Activated T-cell treated with anti-CD3 and anti-CD28 coated beads, Interleukin-2, amount 50 U/mL, for 24 hours (primary cell): ENCODE results near the gene KCNJ6.
"Not testable (repeated sequence)": the region's sequence is repeated elsewhere in the genome, so short reads cannot be mapped to it uniquely, and the experiment has no call there.

ENCODE experiments used
- DNase-seq: peaks from one replicate; pipeline ENCODE4 v3.0.0-alpha.2; 2020
- H3K27ac Mint-ChIP-seq: 2 replicates; pipeline ENCODE4 v1.8.0; 2020; ENCODE audit warnings: mild to moderate bottlenecking, mixed read lengths
- H3K27me3 Mint-ChIP-seq: 2 replicates; pipeline ENCODE4 v1.8.0; 2020; ENCODE audit warnings: mixed read lengths
- H3K36me3 Mint-ChIP-seq: 2 replicates; pipeline ENCODE4 v1.8.0; 2020; ENCODE audit warnings: low read depth, mixed read lengths
- H3K4me1 Mint-ChIP-seq: 2 replicates; pipeline ENCODE4 v1.8.0; 2020; ENCODE audit warnings: low read depth, mixed read lengths
- H3K4me3 Mint-ChIP-seq: 2 replicates; pipeline ENCODE4 v1.8.0; 2020; ENCODE audit warnings: mild to moderate bottlenecking, moderate library complexity, mixed read lengths
- H3K9me3 Mint-ChIP-seq: 2 replicates; pipeline ENCODE4 v1.8.0; 2020; ENCODE audit warnings: mixed read lengths

KCNJ6 gene

GRCh38 chr21:37673801-37674575, 242.3 kb downstream of the KCNJ6 start:
- H3K27me3 Mint-ChIP-seq = peaks cover 45% of the 10 kb centered on the region
- H3K9me3 Mint-ChIP-seq = no peaks in the 10 kb centered on the region
- H3K36me3 Mint-ChIP-seq = no peaks in the 10 kb centered on the region
- H3K4me1 Mint-ChIP-seq = no peaks in the 10 kb centered on the region
- no peak overlapping the region for H3K4me3 Mint-ChIP-seq
- no peak for DNase-seq
- no peak overlapping the region for H3K27ac Mint-ChIP-seq

- Mint-ChIP-seq H3K27ac (no peak overlapping the region), H3K9me3 (no peaks in the 10 kb centered on the region), H3K36me3 (no peaks in the 10 kb centered on the region), H3K4me3 (no peak overlapping the region), H3K4me1 (no peaks in the 10 kb centered on the region), H3K27me3 (peaks cover 34% of the 10 kb centered on the region)
- no peak for DNase-seq
These were observed 244.9 kb downstream of the KCNJ6 start for GRCh38 chr21:37671381-37671780.

- H3K36me3 Mint-ChIP-seq = no peaks in the 10 kb centered on the region
- H3K27ac Mint-ChIP-seq = no peak overlapping the region
- peaks cover 29% of the 10 kb centered on the region for H3K27me3 Mint-ChIP-seq
- H3K9me3 Mint-ChIP-seq = no peaks in the 10 kb centered on the region
- H3K4me1 Mint-ChIP-seq = no peaks in the 10 kb centered on the region
- no peak for DNase-seq
- no peak overlapping the region for H3K4me3 Mint-ChIP-seq
These were observed 245.4 kb downstream of the KCNJ6 start for GRCh38 chr21:37670883-37671282.

- no peaks in the 10 kb centered on the region for H3K9me3 Mint-ChIP-seq
- no peak overlapping the region for H3K4me3 Mint-ChIP-seq
- no peaks in the 10 kb centered on the region for H3K36me3 Mint-ChIP-seq
- H3K27me3 Mint-ChIP-seq = peaks cover 19% of the 10 kb centered on the region
- no peaks in the 10 kb centered on the region for H3K4me1 Mint-ChIP-seq
- DNase-seq = no peak
- H3K27ac Mint-ChIP-seq = no peak overlapping the region
These were observed 247.0 kb downstream of the KCNJ6 start for GRCh38 chr21:37669249-37669648.

GRCh38 chr21:37668462-37669239, 247.6 kb downstream of the KCNJ6 start:
- Mint-ChIP-seq H3K4me3 (no peak overlapping the region), H3K27ac (no peak overlapping the region), H3K9me3 (no peaks in the 10 kb centered on the region), H3K36me3 (no peaks in the 10 kb centered on the region), H3K4me1 (no peaks in the 10 kb centered on the region), H3K27me3 (peaks cover 13% of the 10 kb centered on the region)
- DNase-seq = no peak

GRCh38 chr21:37667380-37667779, 248.9 kb downstream of the KCNJ6 start:
- Mint-ChIP-seq H3K9me3 (no peaks in the 10 kb centered on the region), H3K4me1 (no peaks in the 10 kb centered on the region), H3K36me3 (no peaks in the 10 kb centered on the region), H3K27ac (no peak overlapping the region), H3K4me3 (no peak overlapping the region), H3K27me3 (peaks cover 8% of the 10 kb centered on the region)
- no peak for DNase-seq

GRCh38 chr21:37665230-37666024, 250.8 kb downstream of the KCNJ6 start:
- Mint-ChIP-seq H3K9me3 (no peaks in the 10 kb centered on the region), H3K36me3 (no peaks in the 10 kb centered on the region), H3K4me3 (no peak overlapping the region), H3K4me1 (no peaks in the 10 kb centered on the region), H3K27ac (no peak overlapping the region), H3K27me3 (peaks cover 3% of the 10 kb centered on the region)
- DNase-seq = no peak

GRCh38 chr21:37662227-37662626, 254.0 kb downstream of the KCNJ6 start:
- H3K9me3 Mint-ChIP-seq, H3K36me3 Mint-ChIP-seq: not testable (repeated sequence)

GRCh38 chr21:37660709-37661108, 255.5 kb downstream of the KCNJ6 start:
- H3K27ac Mint-ChIP-seq = no peak overlapping the region
- H3K36me3 Mint-ChIP-seq = no peaks in the 10 kb centered on the region
- DNase-seq = no peak
- no peaks in the 10 kb centered on the region for H3K4me1 Mint-ChIP-seq
- no peak overlapping the region for H3K4me3 Mint-ChIP-seq
- H3K9me3 Mint-ChIP-seq = no peaks in the 10 kb centered on the region
- H3K27me3 Mint-ChIP-seq = peaks cover 18% of the 10 kb centered on the region

More at GRCh38 chr21:37662227-37662626, 254.0 kb downstream of the KCNJ6 start:
- not testable (repeated sequence) for H3K27ac Mint-ChIP-seq, H3K4me1 Mint-ChIP-seq, H3K4me3 Mint-ChIP-seq, H3K27me3 Mint-ChIP-seq, DNase-seq

GRCh38 chr21:37659874-37660273, 256.4 kb downstream of the KCNJ6 start:
- Mint-ChIP-seq H3K27ac (no peak overlapping the region), H3K4me3 (no peak overlapping the region), H3K36me3 (no peaks in the 10 kb centered on the region), H3K9me3 (no peaks in the 10 kb centered on the region), H3K27me3 (peaks cover 18% of the 10 kb centered on the region), H3K4me1 (no peaks in the 10 kb centered on the region)
- DNase-seq = no peak

GRCh38 chr21:37658817-37659458, 257.3 kb downstream of the KCNJ6 start:
- Mint-ChIP-seq H3K27me3 (peaks cover 27% of the 10 kb centered on the region), H3K9me3 (no peaks in the 10 kb centered on the region), H3K27ac (no peak overlapping the region), H3K4me3 (no peak overlapping the region), H3K36me3 (no peaks in the 10 kb centered on the region), H3K4me1 (no peaks in the 10 kb centered on the region)
- DNase-seq = no peak

GRCh38 chr21:37658121-37658816, 258.0 kb downstream of the KCNJ6 start:
- H3K4me1 Mint-ChIP-seq = no peaks in the 10 kb centered on the region
- H3K4me3 Mint-ChIP-seq = no peak overlapping the region
- H3K36me3 Mint-ChIP-seq = no peaks in the 10 kb centered on the region
- H3K27me3 Mint-ChIP-seq = peaks cover 27% of the 10 kb centered on the region
- no peak overlapping the region for H3K27ac Mint-ChIP-seq
- no peaks in the 10 kb centered on the region for H3K9me3 Mint-ChIP-seq
- no peak for DNase-seq

- DNase-seq = no peak
- H3K4me3 Mint-ChIP-seq = no peak overlapping the region
- H3K27ac Mint-ChIP-seq = no peak overlapping the region
- no peaks in the 10 kb centered on the region for H3K36me3 Mint-ChIP-seq
- no peaks in the 10 kb centered on the region for H3K9me3 Mint-ChIP-seq
- H3K4me1 Mint-ChIP-seq = no peaks in the 10 kb centered on the region
- peaks cover 24% of the 10 kb centered on the region for H3K27me3 Mint-ChIP-seq
These were observed 259.4 kb downstream of the KCNJ6 start for GRCh38 chr21:37656899-37657298.
